IMR-90 (cell line): ENCODE results near the gene TULP3. TPM values are rescaled to one million over a fixed set of nuclear protein-coding genes. Genes with fewer than 3 reads are reported as not detected.

Experiments
- ATAC-seq: fragments of 200-7000 bp; cut with Tn5 transposase; 2 replicates; pipeline ENCODE4 v1.9.1; 2020; ENCODE audit warnings: low read depth, mild to moderate bottlenecking, moderate library complexity
- BruUV-seq: library from RNA; stranded (reverse); fragments of 400-500 nt; replicated peaks from 2 replicates; lab custom pipeline; 2021; lab: Mats Ljungman, UMichigan
- CTCF ChIA-PET: fragments of 300-600 bp; formaldehyde crosslinking; extraction: SDS; loops from one replicate; lab custom pipeline; 2021; ENCODE audit warnings: antibody characterized with exemption; lab: Yijun Ruan, JAX
- POLR2A ChIA-PET: fragments of 300-600 bp; sonication (Branson Sonifier 250); formaldehyde crosslinking; loops from one replicate; lab custom pipeline; 2022; ENCODE audit warnings: antibody characterized with exemption; ENCODE audit not compliant: unreplicated experiment; lab: Charles Lee
- DNase-seq: peaks from one replicate; pipeline ENCODE4 v3.0.0; 2013
- H2AFZ ChIP-seq: replicated peaks from 2 replicates; pipeline ENCODE3; 2013; ENCODE audit warnings: low read length, mild to moderate bottlenecking; ENCODE audit not compliant: poor library complexity
- H2AK5ac ChIP-seq: 2 replicates; pipeline ENCODE4 v1.6.1; 2013; ENCODE audit warnings: low read depth, low read length, inconsistent platforms
- H2AK9ac ChIP-seq: replicated peaks from 2 replicates; pipeline ENCODE3; 2013; ENCODE audit warnings: mild to moderate bottlenecking, low read depth, low read length, moderate library complexity; ENCODE audit not compliant: poor library complexity
- H2BK120ac ChIP-seq: 2 replicates; pipeline ENCODE4 v1.6.1; 2013; ENCODE audit warnings: low read depth, low read length, inconsistent platforms
- H2BK15ac ChIP-seq: 3 replicates; pipeline ENCODE4 v1.6.1; 2013; ENCODE audit warnings: low read depth, low read length, inconsistent platforms
- H2BK20ac ChIP-seq: 2 replicates; pipeline ENCODE4 v1.6.1; 2013; ENCODE audit warnings: low read depth, mild to moderate bottlenecking, inconsistent platforms, low read length, moderate library complexity
- H2BK5ac ChIP-seq: 2 replicates; pipeline ENCODE4 v1.6.1; 2013; ENCODE audit warnings: mild to moderate bottlenecking, low read depth, low read length, inconsistent platforms; ENCODE audit not compliant: poor library complexity, severe bottlenecking
- H3K14ac ChIP-seq: replicated peaks from 2 replicates; pipeline ENCODE4 v1.6.1; 2013; ENCODE audit warnings: low read depth, low read length, inconsistent platforms
- H3K18ac ChIP-seq: 2 replicates; pipeline ENCODE4 v1.6.1; 2013; ENCODE audit warnings: low read depth, low read length, control low read depth
- H3K23ac ChIP-seq: 2 replicates; pipeline ENCODE4 v1.6.1; 2013; ENCODE audit warnings: low read depth, low read length, inconsistent platforms
- H3K27ac ChIP-seq: 2 replicates; pipeline ENCODE4 v1.5.1; 2013; ENCODE audit warnings: mild to moderate bottlenecking, control low read depth, low read length; ENCODE audit not compliant: insufficient read depth
- H3K27me3 ChIP-seq: 2 replicates; pipeline ENCODE4 v1.6.1; 2013; ENCODE audit warnings: low read length; ENCODE audit not compliant: control insufficient read depth, insufficient read depth
- H3K36me3 ChIP-seq: 2 replicates; pipeline ENCODE4 v1.6.1; 2013; ENCODE audit warnings: low read length, mixed read lengths; ENCODE audit not compliant: control insufficient read depth, insufficient read depth
- H3K4ac ChIP-seq: 2 replicates; pipeline ENCODE4 v1.6.1; 2013; ENCODE audit warnings: low read depth, low read length, inconsistent platforms
- H3K4me1 ChIP-seq: 2 replicates; pipeline ENCODE4 v1.6.1; 2013; ENCODE audit warnings: low read length, mixed read lengths; ENCODE audit not compliant: control insufficient read depth, insufficient read depth
- H3K4me2 ChIP-seq: 2 replicates; pipeline ENCODE4 v1.6.1; 2013; ENCODE audit warnings: low read depth, mild to moderate bottlenecking, control low read depth, low read length, moderate library complexity
- H3K4me3 ChIP-seq: 2 replicates; pipeline ENCODE4 v1.5.1; 2013; ENCODE audit warnings: low read depth, mild to moderate bottlenecking, control low read depth, low read length, moderate library complexity; ENCODE audit not compliant: insufficient read depth
- H3K56ac ChIP-seq: 2 replicates; pipeline ENCODE4 v1.6.1; 2013; ENCODE audit warnings: low read length, inconsistent platforms; ENCODE audit not compliant: insufficient read depth; ENCODE audit errors: extremely low read depth
- H3K79me1 ChIP-seq, 2 experiments: 2 replicates each; pipeline ENCODE4 v1.6.1; 2013; ENCODE audit warnings: low read length in 2 of 2, inconsistent platforms in 1 of 2, low read depth in 1 of 2
- H3K9ac ChIP-seq: 2 replicates; pipeline ENCODE4 v1.6.1; 2013; ENCODE audit warnings: low read depth, low read length, control low read depth
- H3K9me1 ChIP-seq: 2 replicates; pipeline ENCODE4 v1.6.1; 2013; ENCODE audit warnings: low read length, inconsistent platforms; ENCODE audit not compliant: insufficient read depth
- H3K9me3 ChIP-seq: 2 replicates; pipeline ENCODE4 v1.6.1; 2013; ENCODE audit warnings: low read length; ENCODE audit not compliant: control insufficient read depth, insufficient read depth
- H4K20me1 ChIP-seq: 2 replicates; pipeline ENCODE4 v1.6.1; 2013; ENCODE audit warnings: low read length, inconsistent platforms; ENCODE audit not compliant: insufficient read depth
- H4K5ac ChIP-seq: 2 replicates; pipeline ENCODE4 v1.6.1; 2013; ENCODE audit warnings: mild to moderate bottlenecking, low read depth, low read length, control low read depth
- H4K8ac ChIP-seq, 2 experiments: 2 replicates each; pipeline ENCODE4 v1.6.1; 2013; ENCODE audit warnings: low read depth in 2 of 2, low read length in 2 of 2, control low read depth in 1 of 2, inconsistent platforms in 1 of 2
- H4K91ac ChIP-seq: 2 replicates; pipeline ENCODE4 v1.6.1; 2013; ENCODE audit warnings: low read depth, low read length, inconsistent platforms; ENCODE audit not compliant: insufficient read depth
- BHLHE40 ChIP-seq: fragments of 150-350 bp; IDR thresholded peaks from 2 replicates; pipeline ENCODE4 v1.6.1; 2016; ENCODE audit warnings: mild to moderate bottlenecking, low read depth, low read length
- CEBPB ChIP-seq: IDR thresholded peaks from 2 replicates; pipeline ENCODE4 v1.6.1; 2012; ENCODE audit warnings: low read depth, low read length, improper control_type of control experiment
- CHD1 ChIP-seq: IDR thresholded peaks from 2 replicates; pipeline ENCODE4 v1.6.1; 2012; ENCODE audit warnings: low read depth, low read length, improper control_type of control experiment
- CTCF ChIP-seq: conservative IDR thresholded peaks from 2 replicates; pipeline ENCODE4 v1.5.1; 2012; ENCODE audit warnings: mild to moderate bottlenecking, low read depth, low read length, improper control_type of control experiment
- ELK1 ChIP-seq: fragments of 150-350 bp; IDR thresholded peaks from 2 replicates; pipeline ENCODE4 v1.6.1; 2016; ENCODE audit warnings: low read depth, mild to moderate bottlenecking, low read length, moderate library complexity, borderline replicate concordance
- FOS ChIP-seq: fragments of 150-350 bp; IDR thresholded peaks from 2 replicates; pipeline ENCODE4 v1.6.1; 2016; ENCODE audit warnings: low read depth, low read length
- MAFK ChIP-seq: IDR thresholded peaks from 2 replicates; pipeline ENCODE4 v1.6.1; 2012; ENCODE audit warnings: low read depth, low read length, improper control_type of control experiment
- MAZ ChIP-seq: IDR thresholded peaks from 2 replicates; pipeline ENCODE4 v1.6.1; 2012; ENCODE audit warnings: low read depth, mild to moderate bottlenecking, low read length, improper control_type of control experiment, moderate library complexity, borderline replicate concordance
- MXI1 ChIP-seq: IDR thresholded peaks from 2 replicates; pipeline ENCODE4 v1.6.1; 2012; ENCODE audit warnings: low read depth, mild to moderate bottlenecking, low read length, moderate library complexity, borderline replicate concordance
- NFE2L2 ChIP-seq: fragments of 150-350 bp; IDR thresholded peaks from 2 replicates; pipeline ENCODE4 v1.6.1; 2016; ENCODE audit warnings: low read depth, mild to moderate bottlenecking, low read length
- POLR2A ChIP-seq: IDR thresholded peaks from 2 replicates; pipeline ENCODE4 v1.6.1; 2012; ENCODE audit warnings: mild to moderate bottlenecking, low read depth, low read length
- RAD21 ChIP-seq: IDR thresholded peaks from 2 replicates; pipeline ENCODE4 v1.6.1; 2012; ENCODE audit warnings: low read length, improper control_type of control experiment
- RCOR1 ChIP-seq: IDR thresholded peaks from 2 replicates; pipeline ENCODE4 v1.6.1; 2012; ENCODE audit warnings: mild to moderate bottlenecking, low read length, improper control_type of control experiment; ENCODE audit not compliant: insufficient replicate concordance
- RFX5 ChIP-seq: IDR thresholded peaks from 2 replicates; pipeline ENCODE4 v1.8.0; 2012; ENCODE audit warnings: low read depth, mild to moderate bottlenecking, low read length, moderate library complexity
- SMC3 ChIP-seq: fragments of 150-350 bp; IDR thresholded peaks from 2 replicates; pipeline ENCODE4 v1.6.1; 2016; ENCODE audit warnings: low read depth, mild to moderate bottlenecking, antibody characterized with exemption, low read length, moderate library complexity
- USF2 ChIP-seq: fragments of 150-350 bp; IDR thresholded peaks from 2 replicates; pipeline ENCODE4 v1.6.1; 2017; ENCODE audit warnings: mild to moderate bottlenecking, antibody characterized with exemption, low read length, low read depth
- WGBS, 2 experiments: methylation state at CpG; one replicate each; pipeline versions ENCODE4 v1.1.5 to v1.1.7; 2013; ENCODE audit warnings: missing lambda C conversion rate in 2 of 2; ENCODE audit not compliant: insufficient read length in 1 of 2; ENCODE audit errors: extremely low coverage in 2 of 2; 5-methylcytosine and 5-hydroxymethylcytosine counted together
- dilution Hi-C: fragments of 300-500 bp; cut with HindIII; formaldehyde crosslinking; loops from one replicate; pipeline ENCODE4 v1.14.3; 2018; ENCODE audit warnings: low sequenced_read_pairs; ENCODE audit not compliant: unreplicated experiment
- in situ Hi-C: fragments of 300-500 bp; cut with MboI; formaldehyde crosslinking; loops from 3 replicates; pipeline ENCODE4 v1.14.3; 2019; ENCODE audit warnings: low sequenced_read_pairs, inconsistent platforms, mixed read lengths
- intact Hi-C: fragments of 100-400 bp; cut with micrococcal nuclease; formaldehyde crosslinking; loops from 2 replicates; pipeline ENCODE4 v1.10.0; 2022
- polyA plus RNA-seq, 3 experiments: library from polyadenylated mRNA; depleted of rRNA; stranded (reverse); fragments of >200 nt; gene quantifications; 2 replicates each; pipeline ENCODE4 v1.2.3, GENCODE V29; 2012; ENCODE audit warnings: low replicate concordance in 1 of 3
- total RNA-seq: library from RNA; depleted of rRNA; stranded (reverse); fragments of >200 nt; gene quantifications from 2 replicates; pipeline ENCODE4 v1.2.3, GENCODE V29; 2012

The TULP3 gene
- total and polyA plus RNA-seq, 2 of the 4 experiments (the other 2 are of a cell fraction): 35.2 to 35.5 TPM

GRCh38 chr12:2856051-2856450 lies 34.6 kb upstream of the TULP3 start:
- BruUV-seq: no TSS peak
- H2BK5ac ChIP-seq: no peak overlapping the region
- H3K23ac ChIP-seq: no peak overlapping the region
- H3K56ac ChIP-seq: no peak overlapping the region
- dilution Hi-C loops (no loop called here), in situ Hi-C loops (loop anchor here (10.0 kb wide), 1 partner anchor 179 kb away; no protein-coding TSS in a partner anchor), intact Hi-C loops (no loop called here)
- no peak overlapping the region for H4K91ac ChIP-seq
- H3K36me3 ChIP-seq: peaks cover 6% of the 10 kb centered on the region
- H3K9me3 ChIP-seq: no peaks in the 10 kb centered on the region
- no peak overlapping the region for H3K27ac ChIP-seq
- H2AFZ ChIP-seq: no peak overlapping the region
- no peak overlapping the region for H2AK5ac ChIP-seq
- no peak overlapping the region for H4K8ac ChIP-seq
- H3K4ac ChIP-seq: no peak overlapping the region
- ChIA-PET CTCF (interaction anchor here (0.5 kb wide), 1 partner anchor 17 kb away, joined by 4 read pairs; no protein-coding TSS in a partner anchor), POLR2A (no interaction called here)
- H2BK15ac ChIP-seq: no peak overlapping the region
- H3K79me1 ChIP-seq: no peaks in the 10 kb centered on the region
- H3K4me3 ChIP-seq: no peak overlapping the region
- no peak overlapping the region for H2BK120ac ChIP-seq
- no peaks in the 10 kb centered on the region for H3K4me1 ChIP-seq
- H3K9ac ChIP-seq: no peak overlapping the region
- no peaks in the 10 kb centered on the region for H3K9me1 ChIP-seq
- no peak for TF ChIP-seq POLR2A
- TF ChIP-seq NFE2L2: no peak
- TF ChIP-seq FOS: no peak
- no peak for TF ChIP-seq CTCF
- no peak for TF ChIP-seq MAFK
- TF ChIP-seq USF2: no peak
- no peak for TF ChIP-seq SMC3
- no peak for TF ChIP-seq RCOR1
- no peak for TF ChIP-seq CHD1
- TF ChIP-seq MAZ: no peak
- TF ChIP-seq CEBPB: no peak
- no peak for TF ChIP-seq ELK1
- TF ChIP-seq RAD21: no peak
- TF ChIP-seq RFX5: no peak
- TF ChIP-seq BHLHE40: no peak
- no peak for TF ChIP-seq MXI1
- no peak overlapping the region for H2AK9ac ChIP-seq
- no peak overlapping the region for H3K14ac ChIP-seq
- H3K4me2 ChIP-seq: no peak overlapping the region
- H4K5ac ChIP-seq: no peak overlapping the region
- H2BK20ac ChIP-seq: no peak overlapping the region
- no peaks in the 10 kb centered on the region for H4K20me1 ChIP-seq
- no peaks in the 10 kb centered on the region for H3K27me3 ChIP-seq
- ATAC-seq: no peak
- H3K18ac ChIP-seq: no peak overlapping the region
- WGBS, 2 experiments: no CpG with 5 or more reads among the region's 3 CpGs
- no peak for DNase-seq
